A549 (cell line): Measurements from ENCODE around the gene WRAP53. TPM values are rescaled to one million over a fixed set of nuclear protein-coding genes. Genes with fewer than 3 reads are reported as not detected.
A peak's percentile ranks its signal among the peaks of the same experiment; 100 is the strongest.

Source experiments
- ATAC-seq, 2 experiments: fragments of 200-7000 bp in 1 of 2; fragments of >200 bp in 1 of 2; cut with Nextera tagmentation in 1 of 2; cut with Tn5 transposase in 1 of 2; 3 replicates each; pipeline versions ENCODE4 v1.8.0 to v1.9.1; 2018 to 2020; ENCODE audit warnings: mild to moderate bottlenecking in 1 of 2, moderate library complexity in 1 of 2
- CTCF ChIA-PET: fragments of 300-600 bp; sonication (Branson Sonifier 250); formaldehyde crosslinking; extraction: SDS; loops from one replicate; lab custom pipeline; 2021; ENCODE audit warnings: antibody characterized with exemption, inconsistent platforms; lab: Yijun Ruan, JAX
- POLR2A ChIA-PET: fragments of 350-600 bp; formaldehyde crosslinking; extraction: SDS; loops from one replicate; lab custom pipeline; 2021; ENCODE audit warnings: antibody characterized with exemption, inconsistent platforms; lab: Yijun Ruan, JAX
- DNase-seq, 2 experiments: peaks; one replicate each; pipeline versions ENCODE4 v3.0.0 to v3.0.0-alpha.2; 2011 to 2016; ENCODE audit warnings: low read depth in 1 of 2, low spot score in 1 of 2
- FAIRE-seq: peaks from 2 replicates; lab custom pipeline; 2011; peaks lifted over from hg19 to GRCh38; lab: Jason Lieb, UNC
- H3K27ac ChIP-seq, 2 experiments: fragments of >200 bp; sonication (Bioruptor Twin); formaldehyde crosslinking; 3 replicates each; pipeline ENCODE4 v1.5.1; 2016 to 2017
- H3K4me1 ChIP-seq: fragments of >200 bp; sonication (Bioruptor Twin); formaldehyde crosslinking; 3 replicates; pipeline ENCODE4 v1.6.1; 2016
- H3K4me2 ChIP-seq: fragments of >200 bp; sonication (Bioruptor Twin); formaldehyde crosslinking; 3 replicates; pipeline ENCODE4 v1.6.1; 2016
- H3K4me3 ChIP-seq: fragments of >200 bp; sonication (Bioruptor Twin); formaldehyde crosslinking; 3 replicates; pipeline ENCODE4 v1.5.1; 2016
- H3K9me3 ChIP-seq: fragments of >200 bp; sonication (Bioruptor Twin); formaldehyde crosslinking; 3 replicates; pipeline ENCODE4 v1.6.1; 2016
- BCL3 ChIP-seq: fragments of >200 bp; sonication (Bioruptor Twin); formaldehyde crosslinking; IDR thresholded peaks from 3 replicates; pipeline ENCODE4 v1.6.1; 2016
- CTCF ChIP-seq: fragments of >200 bp; sonication (Bioruptor Twin); formaldehyde crosslinking; IDR thresholded peaks from 3 replicates; pipeline ENCODE4 v1.5.1; 2016
- E2F6 ChIP-seq: IDR thresholded peaks from 2 replicates; pipeline ENCODE4 v1.6.1; 2012; ENCODE audit warnings: low read depth, borderline replicate concordance
- ELK1 ChIP-seq: fragments of 150-350 bp; IDR thresholded peaks from 2 replicates; pipeline ENCODE4 v1.6.1; 2014; ENCODE audit warnings: low read depth, mild to moderate bottlenecking, low read length
- EP300 ChIP-seq, 2 experiments: fragments of >200 bp; sonication (Bioruptor Twin); formaldehyde crosslinking; IDR thresholded peaks; 2 replicates in 1 of 2; 3 replicates in 1 of 2; pipeline ENCODE4 v1.6.1; 2016 to 2017
- FOSL2 ChIP-seq, 2 experiments: fragments of 450-650 bp in 1 of 2; fragments of >200 bp in 1 of 2; sonication (Bioruptor Twin) in 1 of 2; formaldehyde crosslinking; IDR thresholded peaks; 2 replicates each; pipeline versions ENCODE4 v1.5.0 to v1.6.1; 2016 to 2020; ENCODE audit warnings: mild to moderate bottlenecking in 1 of 2, moderate library complexity in 1 of 2
- GATA3 ChIP-seq: IDR thresholded peaks from 2 replicates; pipeline ENCODE4 v1.6.1; 2012; ENCODE audit warnings: borderline replicate concordance
- HDAC2 ChIP-seq: fragments of 200-600 bp; sonication (generic); IDR thresholded peaks from 2 replicates; pipeline ENCODE4 v1.6.1; 2016
- JUN ChIP-seq, 2 experiments: fragments of >200 bp; sonication (Bioruptor Twin); formaldehyde crosslinking; IDR thresholded peaks; 2 replicates in 1 of 2; 3 replicates in 1 of 2; pipeline ENCODE4 v1.6.1; 2016 to 2017
- JUNB ChIP-seq: fragments of >200 bp; sonication (Bioruptor Twin); formaldehyde crosslinking; IDR thresholded peaks from 2 replicates; pipeline ENCODE4 v1.6.1; 2016
- KDM5A ChIP-seq: fragments of 200-600 bp; sonication (generic); IDR thresholded peaks from 2 replicates; pipeline ENCODE4 v1.6.1; 2016; ENCODE audit warnings: antibody characterized with exemption, mild to moderate bottlenecking
- MAFK ChIP-seq: fragments of 450-650 bp; IDR thresholded peaks from 2 replicates; pipeline ENCODE4 v1.6.1; 2014; ENCODE audit not compliant: partially characterized antibody
- MAX ChIP-seq: IDR thresholded peaks from 2 replicates; pipeline ENCODE4 v1.6.1; 2012
- MAZ ChIP-seq: fragments of 150-350 bp; IDR thresholded peaks from 2 replicates; pipeline ENCODE4 v1.6.1; 2014; ENCODE audit warnings: antibody characterized with exemption, low read depth, low read length, borderline replicate concordance
- MYC ChIP-seq: IDR thresholded peaks from 2 replicates; pipeline ENCODE4 v1.6.1; 2012; ENCODE audit warnings: mild to moderate bottlenecking, inconsistent platforms, low read length, improper control_type of control experiment, borderline replicate concordance
- NPAS2 ChIP-seq: fragments of 250-450 bp; sonication (Bioruptor Pico); IDR thresholded peaks from 2 replicates; pipeline ENCODE4 v1.8.0; 2022; ENCODE audit warnings: mild to moderate bottlenecking, moderate library complexity, borderline replicate concordance
- PBX3 ChIP-seq: IDR thresholded peaks from 2 replicates; pipeline ENCODE4 v1.6.1; 2012
- PHF8 ChIP-seq: fragments of 200-600 bp; sonication (generic); IDR thresholded peaks from 2 replicates; pipeline ENCODE4 v1.6.1; 2016; ENCODE audit warnings: low read depth, mild to moderate bottlenecking, antibody characterized with exemption, moderate library complexity, borderline replicate concordance
- POLR2A ChIP-seq: IDR thresholded peaks from 2 replicates; pipeline ENCODE4 v1.6.1; 2012; ENCODE audit warnings: mild to moderate bottlenecking, low read length
- RAD21 ChIP-seq, 2 experiments: fragments of >200 bp in 1 of 2; sonication (Bioruptor Twin) in 1 of 2; formaldehyde crosslinking in 1 of 2; IDR thresholded peaks in 1 of 2; conservative IDR thresholded peaks in 1 of 2; 2 replicates in 1 of 2; 3 replicates in 1 of 2; pipeline ENCODE4 v1.6.1; 2012 to 2018; ENCODE audit warnings: inconsistent platforms in 1 of 2
- RFX5 ChIP-seq: fragments of 450-650 bp; IDR thresholded peaks from 2 replicates; pipeline ENCODE4 v1.7.1; 2014; ENCODE audit warnings: antibody characterized with exemption, mild to moderate bottlenecking, moderate library complexity
- SMC3 ChIP-seq: fragments of >200 bp; sonication (Bioruptor Twin); formaldehyde crosslinking; IDR thresholded peaks from 3 replicates; pipeline ENCODE4 v1.6.1; 2018; ENCODE audit warnings: inconsistent platforms
- ZC3H11A ChIP-seq: fragments of 450-650 bp; IDR thresholded peaks from 2 replicates; pipeline ENCODE4 v1.6.1; 2014; ENCODE audit warnings: antibody characterized with exemption, mild to moderate bottlenecking
- ZFP36 ChIP-seq: fragments of 450-650 bp; IDR thresholded peaks from 2 replicates; pipeline ENCODE4 v1.6.1; 2014; ENCODE audit warnings: borderline replicate concordance; ENCODE audit not compliant: partially characterized antibody
- WGBS: methylation state at CpG from one replicate; pipeline ENCODE4 v1.1.6; 2017; ENCODE audit errors: missing lambda C conversion rate; 5-methylcytosine and 5-hydroxymethylcytosine counted together
- polyA plus RNA-seq, 4 experiments: library from polyadenylated mRNA; depleted of rRNA in 3 of 4; stranded (reverse); fragments of >200 nt; fragmentation: RNase III in 1 of 4; extraction: RNeasy Plus Mini Kit Qiagen cat#74134 plus additional on column Dnase treatment in 1 of 4; gene quantifications; 2 replicates in 3 of 4; 3 replicates in 1 of 4; pipeline ENCODE4 v1.2.3, GENCODE V29; 2011 to 2017

WRAP53 gene
- polyA plus RNA-seq, 2 of the 4 experiments (the other 2 are of a cell fraction) = 15.9 to 34.0 TPM

GRCh38 chr17:7716901-7717755 lies 28.9 kb downstream of the WRAP53 start, which contains the start of gene DNAH2:
TSS of gene DNAH2 (plus strand) at chr17:7717744. CDS start at chr17:7719735, 1,991 bp downstream.
- H3K4me2 ChIP-seq = peak within 1 kb of the TSS; percentile 82
- ChIA-PET CTCF (interaction anchor here (0.6 to 5.0 kb wide), 44 partner anchors 9 to 399 kb away, joined by 3 to 65 read pairs (median 4); partner anchors contain the start of genes CD68, EFNB3, FXR2 and MPDU1), POLR2A (interaction anchor here (0.7 to 2.7 kb wide), 5 partner anchors 11 to 408 kb away, joined by 3 to 18 read pairs (median 14); partner anchors contain the start of genes EFNB3 and TP53)
- H3K4me1 ChIP-seq = peaks cover 21% of the 10 kb centered on the region
- peak within 1 kb of the TSS; percentile 52 for H3K4me3 ChIP-seq
- peak; percentile 93 to 94 for DNase-seq
- H3K9me3 ChIP-seq = no peaks in the 10 kb centered on the region
- under 1% methylated on average over 45 of the region's 64 CpGs for WGBS
- peak; percentile 85 to 94 for ATAC-seq
- no peak for FAIRE-seq
- peak within 1 kb of the TSS; percentile 79 to 89 for H3K27ac ChIP-seq
- TF ChIP-seq MAZ (peak; percentile 90), E2F6 (peak; percentile 85), PBX3 (0 out of 2 replicates have a peak, but pooled peaks have one; percentile 72), EP300 (IDR thresholded peaks at IDR 0.05) (no peak), SMC3 (peak; percentile 64; the same call in 2 of the 3 replicates), CTCF (peak; percentile 78), GATA3 (peak; percentile 47), ZFP36 (peak; percentile 48), PHF8 (peak; percentile 57; the same call in 1 of the 2 replicates), HDAC2 (0 out of 2 replicates have a peak, but pooled peaks have one; percentile 60), NPAS2 (CRISPR knock-in tag) (no peak), ZC3H11A (no peak), KDM5A (peak; percentile 92), POLR2A (peak; percentile 62), BCL3 (peak; percentile 54; the same call in 1 of the 3 replicates), MYC (peak; percentile 11; the same call in 1 of the 2 replicates), RFX5 (peak; percentile 60), ELK1 (no peak), JUNB (no peak), FOSL2 (IDR thresholded peaks at IDR 0.05) (no peak), FOSL2 (CRISPR knock-in tag; IDR thresholded peaks at IDR 0.05) (peak; percentile 25; the same call in 1 of the 2 replicates), MAX (peak; percentile 85), JUN (IDR thresholded peaks at IDR 0.05) (peak; percentile 32 to 74; a peak in 3 of 5 replicates), MAFK (no peak), RAD21 (conservative IDR thresholded peaks at IDR 0.05 in 1 of 2, IDR thresholded peaks at IDR 0.05 in 1 of 2) (peak; percentile 68 to 75)
